Neural crest cell (in vitro differentiated cells): ENCODE data around the gene NGDN. TPM values are rescaled to one million over a fixed set of nuclear protein-coding genes. Genes with fewer than 3 reads are reported as not detected.

ENCODE experiments used
- DNase-seq: peaks from one replicate; pipeline ENCODE4 v3.0.0; 2021; ENCODE audit warnings: low read depth, mixed read lengths, low spot score
- H3K27ac Mint-ChIP-seq: one replicate; pipeline ENCODE4 v1.8.0; 2021; ENCODE audit warnings: mild to moderate bottlenecking, mixed read lengths; ENCODE audit not compliant: unreplicated experiment
- H3K27me3 Mint-ChIP-seq: 2 replicates; pipeline ENCODE4 v1.8.0; 2021; ENCODE audit warnings: low read depth, mild to moderate bottlenecking, mixed read lengths
- H3K36me3 Mint-ChIP-seq: 2 replicates; pipeline ENCODE4 v1.8.0; 2021; ENCODE audit warnings: low read depth, mild to moderate bottlenecking, mixed read lengths
- H3K4me1 Mint-ChIP-seq: 2 replicates; pipeline ENCODE4 v1.8.0; 2021; ENCODE audit warnings: mixed read lengths
- H3K4me3 Mint-ChIP-seq: one replicate; pipeline ENCODE4 v1.8.0; 2021; ENCODE audit warnings: mild to moderate bottlenecking, mixed read lengths
- H3K9me3 Mint-ChIP-seq: 2 replicates; pipeline ENCODE4 v1.8.0; 2021; ENCODE audit warnings: mixed read lengths
- total RNA-seq: library from RNA; stranded (reverse); gene quantifications from 2 replicates; pipeline ENCODE4 v1.2.1, GENCODE V29; 2021
- TF ChIP-seq, protein P1 (sequence below): fragments of 200-600 bp; sonication (generic); conservative IDR thresholded peaks from 2 replicates; pipeline ENCODE4 v1.5.0; 2021; ENCODE audit warnings: antibody characterized with exemption, mild to moderate bottlenecking

The NGDN gene
- total RNA-seq, 1 donor from 2014 or later: 53.3 TPM

DNA sequence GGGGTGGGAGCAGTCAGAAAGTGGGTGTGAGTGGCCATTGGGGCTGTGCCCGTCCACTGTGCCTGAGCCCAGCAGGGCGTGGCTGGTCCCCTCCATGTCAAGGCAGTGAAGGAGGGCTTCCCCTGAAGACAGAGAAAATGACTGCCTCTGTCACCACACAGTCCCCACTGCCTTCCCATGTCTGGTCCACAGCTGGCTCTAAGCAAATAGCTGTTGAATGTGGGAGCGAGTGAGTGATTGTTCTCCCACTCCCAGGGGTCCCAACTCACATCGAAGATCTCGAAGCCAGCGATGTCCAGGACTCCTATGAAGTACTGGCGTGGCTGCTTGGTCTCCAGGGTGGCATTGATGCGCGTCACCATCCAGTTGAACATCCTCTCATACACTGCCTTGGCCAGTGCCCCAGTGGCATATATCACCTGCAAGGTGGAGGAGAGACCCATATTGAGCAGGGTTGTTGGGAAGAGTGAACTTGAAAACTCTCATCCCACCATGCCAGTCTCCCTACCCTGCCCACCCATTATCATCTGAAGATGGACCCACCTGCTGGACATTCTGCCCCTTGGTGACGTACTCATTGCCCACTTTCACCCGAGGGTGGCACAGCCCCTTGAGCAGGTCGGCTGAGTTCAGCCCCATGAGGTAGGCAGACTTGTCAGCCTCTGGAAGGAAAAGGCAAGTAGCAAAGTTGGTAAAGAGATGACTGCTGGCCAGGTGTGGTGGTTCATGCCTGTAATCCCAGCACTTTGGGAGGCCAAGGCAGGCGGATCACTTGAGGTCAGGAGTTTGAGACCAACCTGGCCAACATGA, 40.6 kb upstream of the NGDN start:
- no peak for DNase-seq
- Mint-ChIP-seq H3K27ac (no peak overlapping the region), H3K4me3 (no peak overlapping the region), H3K27me3 (peaks cover 11% of the 10 kb centered on the region), H3K4me1 (peaks cover 5% of the 10 kb centered on the region), H3K9me3 (no peaks in the 10 kb centered on the region), H3K36me3 (no peaks in the 10 kb centered on the region)
- TF ChIP-seq, protein P1, sequence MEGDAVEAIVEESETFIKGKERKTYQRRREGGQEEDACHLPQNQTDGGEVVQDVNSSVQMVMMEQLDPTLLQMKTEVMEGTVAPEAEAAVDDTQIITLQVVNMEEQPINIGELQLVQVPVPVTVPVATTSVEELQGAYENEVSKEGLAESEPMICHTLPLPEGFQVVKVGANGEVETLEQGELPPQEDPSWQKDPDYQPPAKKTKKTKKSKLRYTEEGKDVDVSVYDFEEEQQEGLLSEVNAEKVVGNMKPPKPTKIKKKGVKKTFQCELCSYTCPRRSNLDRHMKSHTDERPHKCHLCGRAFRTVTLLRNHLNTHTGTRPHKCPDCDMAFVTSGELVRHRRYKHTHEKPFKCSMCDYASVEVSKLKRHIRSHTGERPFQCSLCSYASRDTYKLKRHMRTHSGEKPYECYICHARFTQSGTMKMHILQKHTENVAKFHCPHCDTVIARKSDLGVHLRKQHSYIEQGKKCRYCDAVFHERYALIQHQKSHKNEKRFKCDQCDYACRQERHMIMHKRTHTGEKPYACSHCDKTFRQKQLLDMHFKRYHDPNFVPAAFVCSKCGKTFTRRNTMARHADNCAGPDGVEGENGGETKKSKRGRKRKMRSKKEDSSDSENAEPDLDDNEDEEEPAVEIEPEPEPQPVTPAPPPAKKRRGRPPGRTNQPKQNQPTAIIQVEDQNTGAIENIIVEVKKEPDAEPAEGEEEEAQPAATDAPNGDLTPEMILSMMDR: no peak

DNA sequence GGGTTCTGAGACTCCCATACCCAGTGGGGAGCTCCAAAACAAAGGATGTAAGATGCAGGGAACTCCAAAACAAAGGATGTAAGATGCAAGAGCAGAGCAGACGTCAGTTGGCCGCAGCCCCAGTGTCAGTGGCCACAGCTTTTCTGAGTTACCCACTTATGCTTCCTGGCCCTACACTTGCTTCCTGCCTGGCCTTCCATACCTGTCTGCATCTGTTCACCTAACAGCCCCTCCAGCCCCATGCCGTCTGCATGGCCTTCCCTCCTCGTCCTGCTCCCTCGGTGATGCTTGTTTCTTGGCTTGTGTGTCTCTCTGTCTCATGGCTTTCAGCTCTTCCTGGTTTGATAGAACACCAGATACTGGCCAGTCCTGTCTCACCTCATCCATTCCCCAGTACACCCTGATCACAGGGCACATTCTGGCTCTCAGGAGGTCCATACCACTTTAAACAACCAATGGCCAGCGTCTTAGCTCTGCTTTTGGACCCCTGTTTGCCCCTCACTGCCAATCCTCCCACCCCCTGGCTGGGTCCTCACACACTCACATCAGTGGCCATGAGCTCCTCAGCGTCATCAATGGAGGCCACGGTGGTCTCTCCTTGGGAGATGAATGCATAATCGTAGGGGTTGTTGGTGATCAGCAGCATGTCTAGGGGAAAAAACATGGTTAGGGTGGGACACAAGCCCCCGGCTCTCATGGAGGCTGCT, 39.3 kb upstream of the NGDN start:
- no peak for DNase-seq
- no peak overlapping the region for H3K27ac Mint-ChIP-seq
- H3K4me1 Mint-ChIP-seq: peaks cover 8% of the 10 kb centered on the region
- H3K4me3 Mint-ChIP-seq: no peak overlapping the region
- no peaks in the 10 kb centered on the region for H3K36me3 Mint-ChIP-seq
- TF ChIP-seq, protein P1: no peak
- no peaks in the 10 kb centered on the region for H3K9me3 Mint-ChIP-seq
- H3K27me3 Mint-ChIP-seq: peaks cover 11% of the 10 kb centered on the region

DNA sequence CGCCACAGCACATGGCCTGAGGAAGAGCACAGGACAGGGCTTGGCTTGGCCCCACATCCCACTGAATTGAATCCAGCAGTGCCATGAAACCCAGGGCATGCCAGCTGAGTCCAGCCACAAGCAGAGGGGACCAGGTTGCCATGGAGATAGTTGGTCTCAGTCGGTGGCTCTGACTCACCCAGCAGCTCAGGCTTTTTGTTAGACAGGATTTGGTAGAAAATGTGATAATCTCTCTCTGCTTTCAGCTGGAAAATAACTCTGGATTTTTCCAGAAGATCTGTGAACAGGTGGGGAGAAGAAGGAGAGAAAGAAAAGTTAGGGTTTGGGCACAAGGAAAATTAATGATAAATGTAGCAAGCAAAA, 38.8 kb upstream of the NGDN start:
- peak overlapping the region; percentile 64 for H3K27ac Mint-ChIP-seq

DNA sequence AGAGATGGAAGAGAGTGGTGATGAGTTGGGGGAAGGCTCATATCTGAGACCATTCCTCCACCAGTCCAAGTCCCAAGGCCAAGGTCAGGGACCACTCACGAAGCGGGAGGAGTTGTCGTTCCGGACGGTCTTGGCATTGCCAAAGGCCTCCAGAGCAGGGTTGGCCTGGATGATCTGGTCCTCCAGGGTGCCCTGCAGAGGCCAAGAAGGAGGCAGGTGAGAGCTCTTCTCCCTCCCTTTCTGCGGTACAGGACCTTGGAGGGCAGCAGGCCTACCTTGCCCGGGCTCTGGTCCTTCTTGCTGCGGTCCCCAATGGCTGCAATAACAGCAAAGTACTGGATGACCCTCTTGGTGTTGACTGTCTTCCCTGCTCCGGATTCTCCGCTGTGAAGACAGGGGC, 38.0 kb upstream of the NGDN start:
- no peak overlapping the region for H3K4me3 Mint-ChIP-seq
- TF ChIP-seq, protein P1: no peak
- peaks cover 11% of the 10 kb centered on the region for H3K27me3 Mint-ChIP-seq
- H3K4me1 Mint-ChIP-seq: peaks cover 22% of the 10 kb centered on the region
- H3K9me3 Mint-ChIP-seq: no peaks in the 10 kb centered on the region
- H3K36me3 Mint-ChIP-seq: no peaks in the 10 kb centered on the region
- H3K27ac Mint-ChIP-seq: peak overlapping the region; percentile 64
- DNase-seq: no peak

More for the DNA sequence above, 38.8 kb upstream of the NGDN start:
- Mint-ChIP-seq H3K4me1 (peaks cover 14% of the 10 kb centered on the region), H3K9me3 (no peaks in the 10 kb centered on the region), H3K36me3 (no peaks in the 10 kb centered on the region), H3K4me3 (no peak overlapping the region), H3K27me3 (peaks cover 11% of the 10 kb centered on the region)
- TF ChIP-seq, protein P1: no peak
- DNase-seq: no peak

DNA sequence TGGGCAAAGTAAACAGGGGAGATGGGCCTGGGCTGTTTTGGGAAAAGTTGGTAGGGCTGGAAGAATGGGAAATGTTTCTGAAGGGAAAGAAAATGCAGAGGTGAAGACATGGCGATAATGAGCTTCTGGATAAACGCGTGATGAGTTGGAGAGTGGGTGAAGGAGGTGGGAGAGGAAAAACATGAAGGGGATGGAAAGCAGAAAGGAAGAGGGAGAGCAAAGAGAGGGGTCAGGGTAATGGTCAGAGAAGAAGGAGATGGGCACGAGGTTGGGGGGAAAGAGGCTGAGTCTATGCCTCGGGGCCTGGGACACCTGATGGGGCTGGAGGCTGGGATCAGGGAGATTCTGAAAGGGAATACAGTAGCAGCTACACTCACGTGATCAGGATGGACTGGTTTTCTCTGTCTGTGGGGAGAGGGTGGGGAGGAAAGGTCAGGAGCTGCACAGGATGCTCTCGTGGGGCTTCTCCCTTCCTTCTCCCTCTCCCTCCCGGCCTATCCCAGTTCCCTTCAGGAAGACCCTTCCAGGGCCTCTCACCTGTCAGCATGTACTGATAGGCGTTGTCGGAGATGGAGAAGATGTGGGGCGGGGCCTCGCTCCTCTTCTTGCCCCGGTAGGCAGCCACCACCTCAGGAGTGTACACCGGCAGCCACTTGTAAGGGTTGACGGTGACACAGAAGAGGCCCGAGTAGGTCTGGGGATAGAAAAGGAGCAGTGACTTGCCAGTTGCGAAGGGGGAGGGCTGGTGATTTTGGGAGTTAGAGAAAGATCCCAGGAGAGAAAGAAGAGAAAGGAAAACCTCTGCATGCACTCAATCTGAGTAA, 37.2 kb upstream of the NGDN start:
- Mint-ChIP-seq H3K27me3 (peaks cover 11% of the 10 kb centered on the region), H3K4me3 (no peak overlapping the region), H3K27ac (peak overlapping the region; percentile 10)

More for the DNA sequence above, 37.2 kb upstream of the NGDN start:
- Mint-ChIP-seq H3K4me1 (peaks cover 28% of the 10 kb centered on the region), H3K9me3 (no peaks in the 10 kb centered on the region), H3K36me3 (no peaks in the 10 kb centered on the region)
- no peak for DNase-seq
- TF ChIP-seq, protein P1: no peak
